HG03095 (cell line): ENCODE data around the gene RIMKLA.
A peak's percentile ranks its signal among the peaks of the same experiment; 100 is the strongest.

ENCODE experiments used
- ATAC-seq: cut with Tn5 transposase; IDR thresholded peaks from one replicate; pipeline ENCODE4 v1.9.1; 2021; ENCODE audit warnings: moderate library complexity; ENCODE audit not compliant: unreplicated experiment

RIMKLA gene

GRCh38 chr1:42370876-42371549 is 9.6 kb upstream of the RIMKLA start:
- no peak for ATAC-seq

- no peak for ATAC-seq
Measured at GRCh38 chr1:42372796-42373195, 7.8 kb upstream of the RIMKLA start.

GRCh38 chr1:42379794-42380585 is 602 bp upstream of the RIMKLA start:
- ATAC-seq, result peak; percentile 41

- ATAC-seq, result no peak
Measured at GRCh38 chr1:42381280-42381673, 685 bp downstream of the RIMKLA start.

GRCh38 chr1:42385283-42385682 is 4.7 kb downstream of the RIMKLA start:
- ATAC-seq, result no peak

- no peak for ATAC-seq
Measured at GRCh38 chr1:42386051-42386450, 5.5 kb downstream of the RIMKLA start.

- ATAC-seq, result no peak
Measured at GRCh38 chr1:42392255-42392654, 11.7 kb downstream of the RIMKLA start.

GRCh38 chr1:42392967-42393848 is 12.6 kb downstream of the RIMKLA start:
- no peak for ATAC-seq

GRCh38 chr1:42399315-42400100 is 18.9 kb downstream of the RIMKLA start:
- no peak for ATAC-seq

GRCh38 chr1:42403880-42404400 is 23.3 kb downstream of the RIMKLA start:
- no peak for ATAC-seq

GRCh38 chr1:42414551-42415496 is 34.2 kb downstream of the RIMKLA start:
- ATAC-seq, result no peak

- no peak for ATAC-seq
Measured at GRCh38 chr1:42417166-42417565, 36.6 kb downstream of the RIMKLA start.

- no peak for ATAC-seq
Measured at GRCh38 chr1:42418516-42418915, 37.9 kb downstream of the RIMKLA start.

GRCh38 chr1:42419126-42419821 is 38.7 kb downstream of the RIMKLA start:
- ATAC-seq, result no peak

- ATAC-seq, result no peak
Measured at GRCh38 chr1:42420121-42420520, 39.5 kb downstream of the RIMKLA start.

- ATAC-seq, result no peak
Measured at GRCh38 chr1:42420911-42421585, 40.5 kb downstream of the RIMKLA start.

- ATAC-seq, result no peak
Measured at GRCh38 chr1:42422737-42423136, 42.1 kb downstream of the RIMKLA start.

- ATAC-seq, result no peak
Measured at GRCh38 chr1:42423681-42424080, 43.1 kb downstream of the RIMKLA start.
